Central memory CD8-positive, alpha-beta T cell (primary cell): ENCODE measurements around the gene AGRN.
"Not testable (repeated sequence)": the region's sequence is repeated elsewhere in the genome, so short reads cannot be mapped to it uniquely, and the experiment has no call there.

Source experiments
- ATAC-seq: fragments of 150-1000 bp; cut with Tn5 transposase; replicated peaks from 2 replicates; pipeline ENCODE4 v1.10.0; 2022; ENCODE audit warnings: mild to moderate bottlenecking, moderate FRiP score, moderate number of reproducible peaks; ENCODE audit not compliant: poor library complexity, severe bottlenecking; ENCODE audit errors: extremely low read depth
- DNase-seq, 2 donors: peaks; one replicate each; pipeline ENCODE4 v3.0.0; 2021; ENCODE audit warnings: low spot score in 2 of 2
- H3K27ac Mint-ChIP-seq: one replicate; pipeline ENCODE4 v1.8.0; 2022; ENCODE audit warnings: low read depth, mild to moderate bottlenecking, moderate library complexity, mixed read lengths
- H3K27me3 Mint-ChIP-seq: one replicate; pipeline ENCODE4 v1.8.0; 2022; ENCODE audit warnings: mixed read lengths
- H3K36me3 Mint-ChIP-seq: one replicate; pipeline ENCODE4 v1.8.0; 2022; ENCODE audit warnings: mild to moderate bottlenecking, moderate library complexity, mixed read lengths; ENCODE audit not compliant: insufficient read depth
- H3K4me1 Mint-ChIP-seq: one replicate; pipeline ENCODE4 v1.8.0; 2022; ENCODE audit warnings: mixed read lengths
- H3K4me3 Mint-ChIP-seq: one replicate; pipeline ENCODE4 v1.8.0; 2022; ENCODE audit warnings: mild to moderate bottlenecking, moderate library complexity, mixed read lengths
- H3K9me3 Mint-ChIP-seq: one replicate; pipeline ENCODE4 v1.8.0; 2022; ENCODE audit warnings: mixed read lengths

The AGRN gene

DNA sequence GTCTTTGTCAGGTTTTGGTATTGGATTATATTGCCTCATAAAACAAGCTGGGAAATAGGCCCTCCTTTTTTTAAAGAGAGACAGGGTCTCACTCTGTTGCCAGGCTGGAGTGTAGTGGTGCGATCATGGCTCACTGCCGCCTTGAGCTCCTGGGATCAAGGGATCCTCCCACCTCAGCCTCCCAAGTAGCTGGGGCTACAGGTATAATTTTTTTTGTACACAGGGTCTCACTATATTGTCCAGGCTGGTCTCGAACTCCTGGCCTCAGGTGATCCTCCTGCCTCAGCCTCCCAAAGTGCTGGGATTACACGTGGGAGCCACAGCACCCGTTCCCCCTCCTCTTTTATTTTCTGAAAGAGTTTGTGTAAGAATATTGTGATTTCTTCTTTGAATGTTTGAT lies 76.2 kb downstream of the AGRN start:
- not testable (repeated sequence) for H3K27ac Mint-ChIP-seq, H3K9me3 Mint-ChIP-seq, ATAC-seq, H3K4me3 Mint-ChIP-seq, H3K36me3 Mint-ChIP-seq, H3K27me3 Mint-ChIP-seq, DNase-seq
- H3K4me1 Mint-ChIP-seq, result peaks cover 27% of the 10 kb centered on the region

DNA sequence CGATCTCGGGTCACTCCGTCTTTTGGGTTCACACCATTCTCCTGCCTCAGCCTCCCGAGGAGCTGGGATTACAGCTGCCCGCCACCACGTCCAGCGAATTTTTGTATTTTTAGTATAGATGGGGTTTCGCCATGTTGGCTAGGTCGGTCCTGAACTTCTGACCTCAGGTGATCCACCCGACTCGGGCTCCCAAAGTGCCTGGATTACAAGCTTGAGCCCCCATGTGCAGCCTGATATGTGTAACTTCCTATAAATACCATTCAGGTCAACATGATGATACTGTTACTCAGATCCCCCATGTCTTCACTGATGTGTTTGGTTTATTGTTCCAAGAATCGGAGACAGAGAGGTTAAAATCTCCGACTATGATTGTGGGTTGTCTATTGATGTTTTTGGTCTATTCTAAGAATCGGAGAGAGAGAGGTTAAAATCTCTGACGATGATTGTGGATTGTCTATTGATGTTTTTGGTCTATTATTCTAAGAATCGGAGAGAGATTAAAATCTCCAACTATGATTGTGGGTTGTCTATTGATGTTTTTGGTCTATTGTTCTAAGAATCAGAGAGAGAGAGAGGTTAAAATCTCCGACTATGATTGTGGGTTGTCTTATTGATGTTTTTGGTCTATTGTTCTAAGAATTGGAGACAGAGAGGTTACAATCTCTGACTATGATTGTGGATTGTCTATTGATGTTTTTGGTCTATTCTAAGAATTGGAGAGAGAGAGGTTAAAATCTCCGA lies 78.9 kb downstream of the AGRN start:
- Mint-ChIP-seq H3K27ac (peak overlapping the region; percentile 56), H3K4me1 (peaks cover 22% of the 10 kb centered on the region), H3K36me3 (peaks cover 4% of the 10 kb centered on the region), H3K27me3 (peaks cover 7% of the 10 kb centered on the region), H3K9me3 (peaks cover 5% of the 10 kb centered on the region), H3K4me3 (peak overlapping the region; percentile 1)
- DNase-seq (no peak), ATAC-seq (no peak)

DNA sequence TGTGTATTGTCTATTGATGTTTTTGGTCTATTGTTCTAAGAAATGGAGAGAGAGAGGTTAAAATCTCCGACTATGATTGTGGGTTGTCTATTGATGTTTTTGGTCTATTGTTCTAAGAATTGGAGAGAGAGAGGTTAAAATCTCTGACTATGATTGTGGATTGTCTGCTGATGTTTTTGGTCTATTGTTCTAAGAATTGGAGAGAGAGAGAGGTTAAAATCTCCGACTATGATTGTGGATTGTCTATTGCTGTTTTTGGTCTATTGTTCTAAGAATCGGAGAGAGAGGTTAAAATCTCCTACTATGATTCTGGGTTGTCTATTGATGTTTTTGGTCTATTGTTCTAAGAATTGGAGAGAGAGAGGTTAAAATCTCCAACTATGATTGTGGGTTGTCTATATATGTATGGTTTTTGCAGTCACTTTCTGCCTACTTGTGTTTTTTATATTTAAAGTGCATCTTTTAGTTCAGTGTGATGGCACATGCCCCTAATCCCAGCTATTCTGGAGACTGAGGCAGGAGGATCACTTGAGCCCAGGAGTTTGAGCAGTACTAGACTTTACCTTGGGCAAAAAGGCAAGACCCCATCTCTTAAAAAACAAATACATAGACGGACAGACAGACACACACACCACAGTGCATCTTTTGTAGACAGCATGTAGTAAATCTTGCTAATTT lies 79.7 kb downstream of the AGRN start:
- Mint-ChIP-seq H3K4me3 (peak overlapping the region; percentile 1), H3K9me3 (peaks cover 5% of the 10 kb centered on the region), H3K4me1 (peaks cover 22% of the 10 kb centered on the region), H3K36me3 (peaks cover 4% of the 10 kb centered on the region), H3K27me3 (peaks cover 7% of the 10 kb centered on the region), H3K27ac (peak overlapping the region; percentile 56)
- DNase-seq, result no peak
- no peak for ATAC-seq

DNA sequence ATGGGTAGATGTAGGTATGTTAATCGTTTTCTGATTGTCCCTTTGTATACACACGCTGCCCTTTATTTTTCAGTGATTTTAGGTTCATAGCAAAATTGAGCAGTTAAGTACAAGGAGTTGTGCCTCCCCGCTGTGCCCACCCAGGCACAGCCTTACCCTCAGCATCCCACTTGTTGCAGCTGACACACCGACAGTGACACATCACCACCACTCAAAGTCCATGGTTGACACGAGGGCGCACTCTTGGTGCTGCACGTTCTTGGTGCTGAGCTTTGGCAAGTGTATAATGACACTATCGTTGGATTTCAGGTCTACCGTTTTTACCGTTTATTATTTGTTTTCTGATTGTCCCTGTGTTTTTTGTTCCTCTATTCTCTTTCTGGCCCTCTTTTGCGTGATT lies 80.4 kb downstream of the AGRN start:
- Mint-ChIP-seq H3K4me3 (no peak overlapping the region), H3K9me3 (peaks cover 5% of the 10 kb centered on the region), H3K36me3 (peaks cover 2% of the 10 kb centered on the region), H3K4me1 (peaks cover 22% of the 10 kb centered on the region), H3K27me3 (peaks cover 7% of the 10 kb centered on the region), H3K27ac (peak overlapping the region; percentile 58)
- ATAC-seq, result no peak
- no peak for DNase-seq

DNA sequence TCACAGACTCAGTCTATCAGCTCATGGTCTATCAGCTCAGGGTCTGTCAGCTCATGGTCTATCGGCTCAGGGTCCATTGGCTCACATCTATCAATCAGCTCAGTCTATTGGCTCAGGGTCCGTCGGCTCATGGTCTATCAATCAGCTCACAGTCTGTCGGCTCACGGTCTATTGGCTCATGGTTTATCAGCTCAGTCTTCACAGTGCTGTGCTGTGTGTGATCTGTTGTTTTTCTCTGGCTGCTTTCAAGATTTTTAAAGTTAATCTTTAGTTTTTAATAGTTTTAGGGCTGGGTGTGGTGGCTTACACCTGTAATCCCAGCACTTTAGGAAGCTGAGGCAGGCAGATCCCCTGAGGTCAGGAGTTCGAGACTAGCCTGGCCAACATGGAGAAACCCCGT lies 81.6 kb downstream of the AGRN start:
- DNase-seq (no peak), ATAC-seq (no peak)
- Mint-ChIP-seq H3K4me3 (no peak overlapping the region), H3K9me3 (peaks cover 5% of the 10 kb centered on the region), H3K27ac (no peak overlapping the region), H3K36me3 (peaks cover 2% of the 10 kb centered on the region), H3K4me1 (peaks cover 22% of the 10 kb centered on the region), H3K27me3 (peaks cover 7% of the 10 kb centered on the region)

DNA sequence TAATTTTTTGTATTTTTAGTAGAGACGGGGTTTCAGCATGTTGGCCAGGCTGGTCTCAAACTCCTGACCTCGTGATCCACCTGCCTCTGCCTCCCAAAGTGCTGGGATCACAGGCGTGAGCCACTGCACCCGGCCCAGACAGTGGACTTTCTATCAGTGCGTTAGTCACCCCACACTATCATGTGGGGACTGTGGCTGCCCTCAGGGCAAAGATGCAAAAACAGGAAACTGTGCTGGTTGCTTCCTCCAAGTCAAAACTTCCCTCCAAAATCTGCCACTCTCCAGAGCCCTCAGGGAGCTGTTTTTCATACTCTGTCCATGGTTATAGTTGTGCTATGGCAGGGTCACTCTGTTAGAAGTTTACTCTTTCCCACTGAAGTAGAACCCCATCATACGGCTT lies 84.2 kb downstream of the AGRN start:
- H3K27me3 Mint-ChIP-seq, H3K36me3 Mint-ChIP-seq, ATAC-seq, H3K27ac Mint-ChIP-seq, DNase-seq, H3K9me3 Mint-ChIP-seq: not testable (repeated sequence)
- H3K4me3 Mint-ChIP-seq, result peak overlapping the region; percentile 16
- H3K4me1 Mint-ChIP-seq, result peaks cover 22% of the 10 kb centered on the region
